ENCODE results near the gene NUDCD2.
"Not testable (repeated sequence)": the region's sequence is repeated elsewhere in the genome, so short reads cannot be mapped to it uniquely, and the experiment has no call there.

NUDCD2 gene

DNA sequence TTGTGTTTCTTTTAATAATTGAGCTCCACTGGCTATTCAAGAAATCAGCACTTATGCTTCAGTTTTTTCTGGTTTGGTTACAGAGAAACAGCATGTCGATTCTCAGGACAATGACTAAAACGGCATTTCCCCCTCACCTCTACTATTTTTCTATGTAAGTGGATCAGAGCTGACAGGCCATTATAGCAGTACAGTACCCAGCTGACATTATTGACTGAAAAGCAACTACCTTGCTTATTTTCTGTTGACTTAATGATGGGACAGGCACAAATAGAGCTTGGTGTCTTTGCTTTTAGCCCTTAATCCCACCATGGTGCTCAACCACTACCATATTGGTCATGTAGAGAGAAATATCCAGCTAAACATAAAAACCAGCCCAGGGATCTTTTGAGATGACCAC, 57.9 kb downstream of the NUDCD2 start:
- Histone ChIP-seq H3K36me3 (replicated peaks) (no peaks in the 10 kb centered on the region), H3K27me3 (replicated peaks) (no peaks in the 10 kb centered on the region), H3K4me3 (ENCODE audit: low read depth, low read length) (no peak overlapping the region), H3K27ac (no peak overlapping the region)
- in situ Hi-C loops (cut with HindIII; ENCODE audit: low pct_ligation_motif_present, low sequenced_read_pairs): no loop called here
- TF ChIP-seq, protein P1, sequence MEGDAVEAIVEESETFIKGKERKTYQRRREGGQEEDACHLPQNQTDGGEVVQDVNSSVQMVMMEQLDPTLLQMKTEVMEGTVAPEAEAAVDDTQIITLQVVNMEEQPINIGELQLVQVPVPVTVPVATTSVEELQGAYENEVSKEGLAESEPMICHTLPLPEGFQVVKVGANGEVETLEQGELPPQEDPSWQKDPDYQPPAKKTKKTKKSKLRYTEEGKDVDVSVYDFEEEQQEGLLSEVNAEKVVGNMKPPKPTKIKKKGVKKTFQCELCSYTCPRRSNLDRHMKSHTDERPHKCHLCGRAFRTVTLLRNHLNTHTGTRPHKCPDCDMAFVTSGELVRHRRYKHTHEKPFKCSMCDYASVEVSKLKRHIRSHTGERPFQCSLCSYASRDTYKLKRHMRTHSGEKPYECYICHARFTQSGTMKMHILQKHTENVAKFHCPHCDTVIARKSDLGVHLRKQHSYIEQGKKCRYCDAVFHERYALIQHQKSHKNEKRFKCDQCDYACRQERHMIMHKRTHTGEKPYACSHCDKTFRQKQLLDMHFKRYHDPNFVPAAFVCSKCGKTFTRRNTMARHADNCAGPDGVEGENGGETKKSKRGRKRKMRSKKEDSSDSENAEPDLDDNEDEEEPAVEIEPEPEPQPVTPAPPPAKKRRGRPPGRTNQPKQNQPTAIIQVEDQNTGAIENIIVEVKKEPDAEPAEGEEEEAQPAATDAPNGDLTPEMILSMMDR (IDR thresholded peaks at IDR 0.05; ENCODE audit: low read depth, low read length, missing control alignments): no peak
- no peak for DNase-seq

DNA sequence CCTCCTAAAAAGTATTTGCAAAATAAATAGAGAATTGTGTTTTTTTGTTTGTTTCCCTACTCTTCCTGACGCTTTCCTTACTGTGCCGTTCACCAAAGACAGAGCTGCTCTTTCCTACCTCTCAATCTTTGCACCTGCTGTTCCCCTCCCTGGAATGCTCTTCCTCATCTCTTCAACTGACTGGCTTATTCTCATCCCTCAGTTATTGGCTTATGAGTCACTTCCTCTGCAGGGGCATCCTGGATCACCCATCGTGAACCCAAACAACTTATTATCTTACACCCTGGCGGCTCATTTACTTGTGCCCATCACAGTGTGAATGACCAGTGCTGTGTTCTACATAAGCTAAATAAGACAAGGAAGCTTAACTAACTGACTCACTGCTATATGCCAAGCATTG, 58.6 kb downstream of the NUDCD2 start:
- H3K27me3 ChIP-seq (replicated peaks): no peaks in the 10 kb centered on the region
- DNase-seq: no peak
- in situ Hi-C loops (cut with HindIII; ENCODE audit: low pct_ligation_motif_present, low sequenced_read_pairs): no loop called here
- no peaks in the 10 kb centered on the region for H3K36me3 ChIP-seq (replicated peaks)
- H3K27ac ChIP-seq: no peak overlapping the region
- TF ChIP-seq, protein P1 (IDR thresholded peaks at IDR 0.05; ENCODE audit: low read depth, low read length, missing control alignments): no peak
- H3K4me3 ChIP-seq (ENCODE audit: low read depth, low read length): no peak overlapping the region

DNA sequence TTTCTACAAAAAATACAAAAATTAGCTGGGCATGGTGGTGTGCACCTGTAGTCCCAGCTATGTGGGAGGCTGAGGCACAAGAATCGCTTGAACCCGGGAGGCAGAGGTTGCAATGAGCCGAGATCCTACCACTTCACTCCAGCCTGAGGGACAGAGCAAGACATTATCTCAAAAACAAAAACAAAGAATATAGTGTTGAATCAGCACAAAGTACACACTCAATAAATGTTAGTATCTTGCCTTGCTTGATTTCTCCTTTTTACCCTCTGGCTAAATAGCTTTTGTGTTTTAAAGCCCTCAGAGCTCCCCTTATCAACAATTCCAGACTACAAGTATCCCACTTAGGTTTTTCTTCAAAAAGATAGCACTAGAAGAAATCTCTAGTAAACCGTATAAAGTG, 60.0 kb downstream of the NUDCD2 start:
- TF ChIP-seq, protein P1 (IDR thresholded peaks at IDR 0.05; ENCODE audit: low read depth, low read length, missing control alignments): no peak
- in situ Hi-C loops (cut with HindIII; ENCODE audit: low pct_ligation_motif_present, low sequenced_read_pairs): no loop called here
- DNase-seq: no peak
- Histone ChIP-seq H3K36me3 (replicated peaks) (no peaks in the 10 kb centered on the region), H3K4me3 (ENCODE audit: low read depth, low read length) (no peak overlapping the region), H3K27ac (no peak overlapping the region), H3K27me3 (replicated peaks) (no peaks in the 10 kb centered on the region)

DNA sequence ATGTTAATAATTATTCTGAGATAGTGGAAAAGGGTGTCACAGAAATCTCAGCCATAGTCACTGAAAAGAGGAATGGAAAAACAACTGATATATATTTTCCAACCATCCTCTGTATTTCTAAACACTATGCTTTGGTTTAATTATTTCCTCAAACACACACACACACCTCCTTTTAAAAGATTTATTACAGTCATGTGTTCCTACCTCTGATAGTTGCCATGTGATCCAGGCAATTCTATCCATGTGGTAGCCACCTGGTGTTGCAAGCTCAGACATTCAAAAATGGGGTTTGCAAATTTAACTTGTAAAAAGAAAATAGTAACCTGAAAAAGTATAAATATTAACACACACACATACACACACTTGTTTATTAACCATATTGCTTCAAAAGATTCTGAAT, 62.5 kb downstream of the NUDCD2 start:
- TF ChIP-seq, protein P1 (IDR thresholded peaks at IDR 0.05; ENCODE audit: low read depth, low read length, missing control alignments): no peak
- in situ Hi-C loops (cut with HindIII; ENCODE audit: low pct_ligation_motif_present, low sequenced_read_pairs): no loop called here
- no peak overlapping the region for H3K27ac ChIP-seq
- H3K27me3 ChIP-seq (replicated peaks): no peaks in the 10 kb centered on the region
- no peak for DNase-seq
- no peak overlapping the region for H3K4me3 ChIP-seq (ENCODE audit: low read depth, low read length)
- no peaks in the 10 kb centered on the region for H3K36me3 ChIP-seq (replicated peaks)

DNA sequence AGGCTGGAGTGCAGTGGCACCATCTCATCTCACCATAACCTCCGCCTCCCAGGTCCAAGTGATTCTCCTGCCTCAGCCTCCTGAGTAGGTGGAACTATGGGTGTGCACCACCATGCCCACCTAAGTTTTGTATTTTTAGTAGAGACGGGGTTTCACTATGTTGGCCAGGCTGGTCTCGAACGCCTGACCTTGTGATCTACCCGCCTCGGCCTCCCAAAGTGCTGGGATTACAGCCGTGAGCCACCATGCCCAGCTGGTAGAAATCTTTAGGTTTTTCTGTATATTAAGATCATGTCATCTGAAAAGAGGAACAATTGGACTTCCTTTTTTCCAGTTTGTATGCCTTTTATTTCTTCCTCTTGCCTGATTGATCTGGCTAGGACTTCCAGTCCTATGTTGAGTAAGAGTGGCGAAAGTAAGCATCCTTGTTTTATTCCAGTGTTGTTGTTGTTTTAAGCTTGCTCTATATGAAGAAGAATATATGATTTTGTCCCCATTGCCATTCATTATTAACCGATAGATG, 63.0 kb downstream of the NUDCD2 start:
- H3K4me3 ChIP-seq (ENCODE audit: low read depth, low read length); H3K27ac ChIP-seq; DNase-seq; H3K36me3 ChIP-seq (replicated peaks); H3K27me3 ChIP-seq (replicated peaks); in situ Hi-C loops (cut with HindIII; ENCODE audit: low pct_ligation_motif_present, low sequenced_read_pairs): not testable (repeated sequence)

Measured in brain microvascular endothelial cell (primary cell).